Measurements from ENCODE around the gene MTCP1.

- TF ChIP-seq CTCF (IDR thresholded peaks at IDR 0.05; ENCODE audit: low read depth, low read length, poor library complexity, severe bottlenecking): no peak
- TF ChIP-seq EZH2phosphoT487 (IDR thresholded peaks at IDR 0.05; ENCODE audit: borderline replicate concordance, low read length): no peak
Measured at GRCh38 chrX:155071694-155072280, 851 bp upstream of the MTCP1 start.
